H1 (cell line): ENCODE measurements around the gene CCDC18. TPM values are rescaled to one million over a fixed set of nuclear protein-coding genes. Genes with fewer than 3 reads are reported as not detected.

Experiments used
- CTCF ChIA-PET: fragments of 300-600 bp; sonication (Branson Sonifier 250); formaldehyde crosslinking; loops from one replicate; lab custom pipeline; 2021; ENCODE audit not compliant: partially characterized antibody; lab: Charles Lee
- POLR2A ChIA-PET: fragments of 300-600 bp; sonication (Branson Sonifier 250); formaldehyde crosslinking; loops from one replicate; lab custom pipeline; 2021; ENCODE audit warnings: inconsistent platforms; ENCODE audit not compliant: partially characterized antibody; lab: Charles Lee
- DNase-seq, 2 experiments: peaks; one replicate each; pipeline versions ENCODE4 v3.0.0 to v3.0.0-alpha.2; 2010 to 2022; ENCODE audit warnings: low spot score in 2 of 2, low read depth in 1 of 2, mixed read lengths in 1 of 2
- FAIRE-seq: peaks from 2 replicates; lab custom pipeline; 2011; peaks lifted over from hg19 to GRCh38; lab: Jason Lieb, UNC
- H2AFZ ChIP-seq: 2 replicates; pipeline ENCODE4 v1.8.1; 2012; ENCODE audit warnings: low read length, inconsistent platforms
- H2AK5ac ChIP-seq: 2 replicates; pipeline ENCODE4 v1.6.1; 2013; ENCODE audit warnings: low read depth, low read length
- H2BK120ac ChIP-seq: replicated peaks from 2 replicates; pipeline ENCODE3; 2013; ENCODE audit warnings: low read depth, low read length, inconsistent platforms
- H2BK12ac ChIP-seq: 2 replicates; pipeline ENCODE4 v1.6.1; 2013; ENCODE audit warnings: low read depth, low read length
- H2BK15ac ChIP-seq: 2 replicates; pipeline ENCODE4 v1.6.1; 2013; ENCODE audit warnings: low read length
- H2BK20ac ChIP-seq: 2 replicates; pipeline ENCODE4 v1.6.1; 2013; ENCODE audit warnings: low read length
- H2BK5ac ChIP-seq: 2 replicates; pipeline ENCODE4 v1.6.1; 2013; ENCODE audit warnings: low read depth, low read length
- H3K14ac ChIP-seq: 2 replicates; pipeline ENCODE4 v1.6.1; 2013; ENCODE audit warnings: inconsistent platforms; ENCODE audit not compliant: insufficient read length
- H3K18ac ChIP-seq: 2 replicates; pipeline ENCODE4 v1.6.1; 2013; ENCODE audit warnings: low read length; ENCODE audit errors: extremely low read depth
- H3K23ac ChIP-seq: 2 replicates; pipeline ENCODE4 v1.6.1; 2013; ENCODE audit warnings: inconsistent platforms; ENCODE audit not compliant: insufficient read length
- H3K23me2 ChIP-seq: 2 replicates; pipeline ENCODE4 v1.6.1; 2013; ENCODE audit warnings: low read depth, low read length
- H3K27ac ChIP-seq: 2 replicates; pipeline ENCODE4 v1.6.1; 2011; ENCODE audit warnings: low read depth, low read length, inconsistent platforms
- H3K27me3 ChIP-seq, 4 experiments: replicated peaks in 1 of 4; 1 replicate in 1 of 4; 2 replicates in 3 of 4; pipeline versions ENCODE4 v1.6.1 to v1.8.1; 2011 to 2013; ENCODE audit warnings: low read length in 3 of 4, mild to moderate bottlenecking in 3 of 4, inconsistent platforms in 2 of 4, mixed read lengths in 2 of 4, moderate library complexity in 1 of 4; ENCODE audit not compliant: control insufficient read depth in 3 of 4, insufficient read depth in 3 of 4; ENCODE audit errors: extremely low read depth in 1 of 4
- H3K36me3 ChIP-seq, 4 experiments: 2 replicates each; pipeline versions ENCODE4 v1.6.1 to v1.8.1; 2011 to 2013; ENCODE audit warnings: mild to moderate bottlenecking in 4 of 4, low read length in 3 of 4, moderate library complexity in 2 of 4, control low read depth in 1 of 4, inconsistent platforms in 1 of 4; ENCODE audit not compliant: insufficient read depth in 4 of 4, control insufficient read depth in 2 of 4
- H3K4ac ChIP-seq: replicated peaks from 2 replicates; pipeline ENCODE3; 2013; ENCODE audit warnings: low read length, low read depth, mixed read lengths, inconsistent platforms; ENCODE audit not compliant: insufficient read length
- H3K4me1 ChIP-seq, 4 experiments: replicated peaks in 1 of 4; 1 replicate in 1 of 4; 2 replicates in 3 of 4; pipeline versions ENCODE4 v1.6.1 to v1.8.1; 2011 to 2013; ENCODE audit warnings: low read length in 3 of 4, inconsistent platforms in 2 of 4, mixed read lengths in 1 of 4; ENCODE audit not compliant: insufficient read depth in 4 of 4, control insufficient read depth in 3 of 4
- H3K4me2 ChIP-seq, 2 experiments: 2 replicates each; pipeline versions ENCODE4 v1.6.1 to v1.8.1; 2011 to 2013; ENCODE audit warnings: low read depth in 2 of 2, low read length in 2 of 2, control low read depth in 1 of 2, inconsistent platforms in 1 of 2, mild to moderate bottlenecking in 1 of 2; ENCODE audit not compliant: insufficient read depth in 1 of 2
- H3K4me3 ChIP-seq, 4 experiments: fragments of 200-600, 300-600 bp in 1 of 4; sonication (generic), shearing (Covaris generic), sonication (Bioruptor Twin) in 1 of 4; 2 replicates each; pipeline versions ENCODE4 v1.5.1 to v1.8.1; 2011 to 2016; ENCODE audit warnings: low read length in 4 of 4, low read depth in 3 of 4, control low read depth in 2 of 4, inconsistent platforms in 2 of 4, mild to moderate bottlenecking in 2 of 4, mixed read lengths in 1 of 4, moderate library complexity in 1 of 4; ENCODE audit not compliant: insufficient read depth in 2 of 4; ENCODE audit errors: extremely low read depth in 1 of 4
- H3K56ac ChIP-seq: replicated peaks from 2 replicates; pipeline ENCODE3; 2013; ENCODE audit warnings: low read depth, mild to moderate bottlenecking, mixed read lengths, low read length, inconsistent platforms; ENCODE audit not compliant: insufficient read length
- H3K79me1 ChIP-seq: 2 replicates; pipeline ENCODE4 v1.6.1; 2013; ENCODE audit warnings: low read depth, low read length, control low read depth
- H3K79me2 ChIP-seq, 2 experiments: 2 replicates each; pipeline versions ENCODE4 v1.6.1 to v1.8.1; 2012 to 2013; ENCODE audit warnings: low read length in 2 of 2, mild to moderate bottlenecking in 2 of 2, inconsistent platforms in 1 of 2; ENCODE audit not compliant: insufficient read depth in 2 of 2, control insufficient read depth in 1 of 2
- H3K9ac ChIP-seq, 4 experiments: replicated peaks in 1 of 4; 1 replicate in 1 of 4; 2 replicates in 3 of 4; pipeline versions ENCODE4 v1.6.1 to v1.8.1; 2011 to 2013; ENCODE audit warnings: low read depth in 3 of 4, low read length in 3 of 4, control low read depth in 2 of 4, mild to moderate bottlenecking in 2 of 4, moderate library complexity in 2 of 4, inconsistent platforms in 1 of 4; ENCODE audit errors: extremely low read depth in 1 of 4
- H3K9me3 ChIP-seq, 2 experiments: 2 replicates each; pipeline versions ENCODE4 v1.6.1 to v1.8.1; 2012 to 2013; ENCODE audit warnings: mild to moderate bottlenecking in 2 of 2, moderate library complexity in 2 of 2, control low read depth in 1 of 2, inconsistent platforms in 1 of 2, low read depth in 1 of 2, low read length in 1 of 2, mixed read lengths in 1 of 2; ENCODE audit not compliant: insufficient read depth in 2 of 2
- H4K20me1 ChIP-seq, 2 experiments: replicated peaks in 1 of 2; 2 replicates each; pipeline versions ENCODE3 to v1.8.1; 2011 to 2013; ENCODE audit warnings: inconsistent platforms in 2 of 2, low read length in 2 of 2, mild to moderate bottlenecking in 1 of 2; ENCODE audit not compliant: insufficient read depth in 2 of 2, control insufficient read depth in 1 of 2
- H4K5ac ChIP-seq: 2 replicates; pipeline ENCODE4 v1.6.1; 2013; ENCODE audit warnings: low read length, low read depth, mixed read lengths, inconsistent platforms; ENCODE audit not compliant: insufficient read length
- H4K8ac ChIP-seq: 2 replicates; pipeline ENCODE4 v1.8.0; 2013; ENCODE audit warnings: mild to moderate bottlenecking, moderate library complexity, low read length, inconsistent platforms; ENCODE audit not compliant: insufficient read depth; ENCODE audit errors: extremely low read depth
- H4K91ac ChIP-seq: replicated peaks from 2 replicates; pipeline ENCODE3; 2013; ENCODE audit warnings: low read length, mixed read lengths, inconsistent platforms; ENCODE audit not compliant: insufficient read length
- CHD2 ChIP-seq: IDR thresholded peaks from 2 replicates; pipeline ENCODE4 v1.6.1; 2012; ENCODE audit warnings: low read length, improper control_type of control experiment
- CTBP2 ChIP-seq: IDR thresholded peaks from 2 replicates; pipeline ENCODE4 v1.7.0; 2011; ENCODE audit warnings: borderline replicate concordance, mild to moderate bottlenecking, moderate library complexity, mixed read lengths, low read length; ENCODE audit not compliant: insufficient read depth, insufficient read length
- EP300 ChIP-seq, 2 experiments: IDR thresholded peaks; 1 replicate in 1 of 2; 2 replicates in 1 of 2; pipeline ENCODE4 v1.6.1; 2011 to 2012; ENCODE audit warnings: low read depth in 2 of 2, low read length in 2 of 2, mild to moderate bottlenecking in 2 of 2, borderline replicate concordance in 1 of 2, inconsistent platforms in 1 of 2, moderate library complexity in 1 of 2
- HDAC2 ChIP-seq, 2 experiments: fragments of 300-600 bp in 1 of 2; sonication (generic) in 1 of 2; IDR thresholded peaks; 2 replicates each; pipeline ENCODE4 v1.6.1; 2011 to 2012; ENCODE audit warnings: low read depth in 2 of 2, low read length in 2 of 2, mild to moderate bottlenecking in 2 of 2, moderate library complexity in 2 of 2, borderline replicate concordance in 1 of 2, inconsistent platforms in 1 of 2
- KDM1A ChIP-seq: fragments of 200-600, 300-600 bp; sonication (generic); IDR thresholded peaks from 2 replicates; pipeline ENCODE4 v1.7.1; 2016; ENCODE audit warnings: mild to moderate bottlenecking, low read length, borderline replicate concordance
- SRF ChIP-seq: IDR thresholded peaks from 2 replicates; pipeline ENCODE4 v1.6.1; 2011; ENCODE audit warnings: mild to moderate bottlenecking, low read depth, low read length, moderate library complexity
- WGBS, 2 experiments: shearing (Covaris generic) in 1 of 2; methylation state at CpG; one replicate each; pipeline versions ENCODE4 v1.1.6 to v1.1.7; 2013 to 2015; ENCODE audit warnings: low lambda C conversion rate in 2 of 2, mixed read lengths in 2 of 2, inconsistent platforms in 1 of 2, low coverage in 1 of 2, missing lambda C conversion rate in 1 of 2; ENCODE audit not compliant: insufficient replicate concordance in 2 of 2, insufficient coverage in 1 of 2, insufficient read length in 1 of 2; ENCODE audit errors: extremely low coverage in 1 of 2, missing lambda C conversion rate in 1 of 2; 5-methylcytosine and 5-hydroxymethylcytosine counted together
- polyA plus RNA-seq, 7 experiments: library from polyadenylated mRNA; depleted of rRNA in 3 of 7; stranded (reverse) in 5 of 7; unstranded in 2 of 7; fragments of >200 nt in 5 of 7; fragments of 200-250 nt in 2 of 7; gene quantifications; 1 replicate in 5 of 7; 2 replicates in 1 of 7; 4 replicates in 1 of 7; pipeline versions ENCODE4 v1.2.1 to v1.2.3, GENCODE V29; 2011 to 2013; ENCODE audit warnings: missing spikeins in 2 of 7, mixed read lengths in 2 of 7
- total RNA-seq: library from RNA; stranded (reverse); fragmentation: NEBNext Ultra II Directional; extraction: Animal tissue kit (Norgen Biotek cat#: 25700); gene quantifications from 2 replicates; pipeline ENCODE4 v1.2.1, GENCODE V29; 2021
- TF ChIP-seq, protein P1 (sequence below): IDR thresholded peaks from 2 replicates; pipeline ENCODE4 v1.6.1; 2011; ENCODE audit warnings: low read length, improper control_type of control experiment
- TF ChIP-seq, protein P2 (sequence below), 3 experiments: IDR thresholded peaks; 1 replicate in 2 of 3; 2 replicates in 1 of 3; pipeline versions ENCODE4 v1.5.1 to v1.6.1; 2011; ENCODE audit warnings: low read length in 3 of 3, mild to moderate bottlenecking in 3 of 3, inconsistent platforms in 2 of 3, low read depth in 1 of 3, moderate library complexity in 1 of 3; ENCODE audit not compliant: insufficient read depth in 1 of 3; ENCODE audit errors: control extremely low read depth in 1 of 3

CCDC18 gene
- total and polyA plus RNA-seq, 2 of the 8 experiments (the other 6 are each of a cell fraction or from before 2014, with no cell fraction given): 3.0 to 21.2 TPM

DNA sequence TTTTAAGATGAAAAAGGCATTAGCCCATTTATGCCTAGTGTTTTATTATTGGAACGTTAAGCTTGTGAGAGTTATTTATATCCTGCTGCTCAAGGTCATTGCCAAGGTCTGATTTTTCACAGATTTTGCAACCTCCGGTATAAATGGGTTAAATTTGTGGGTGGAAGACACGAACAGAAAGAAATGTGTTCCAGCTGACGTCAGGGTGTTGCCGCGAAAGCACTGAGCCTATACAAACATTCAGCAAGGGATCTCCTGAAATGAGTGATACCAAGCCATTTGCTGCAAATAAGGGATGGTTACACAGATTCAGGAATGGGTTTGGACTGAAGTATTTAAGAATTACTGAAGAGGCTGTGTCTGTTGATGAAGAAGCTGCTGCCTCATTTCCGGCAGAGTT is 32.5 kb upstream of the CCDC18 start:
- Histone ChIP-seq H3K27me3 (no peaks in the 10 kb centered on the region), H2BK20ac (no peak overlapping the region), H3K9me3 (no peaks in the 10 kb centered on the region), H3K4me2 (no peak overlapping the region), H2BK120ac (no peak overlapping the region), H3K23me2 (no peaks in the 10 kb centered on the region), H3K4me3 (no peak overlapping the region), H3K79me2 (no peaks in the 10 kb centered on the region; a peak in 1 of 4 replicates), H3K4ac (no peak overlapping the region), H3K36me3 (peaks cover 0 to 17% (median 0%) of the 10 kb centered on the region in 4 experiments; a peak in 3 of 8 replicates)
- WGBS, 2 experiments: 91% methylated on average over 7 of the region's 7 CpGs; no CpG with 5 or more reads in 1 of the 2 experiments
- FAIRE-seq: no peak
- no peak for TF ChIP-seq HDAC2 (IDR thresholded peaks at IDR 0.05; ENCODE audit: borderline replicate concordance in 1 of 2, low read depth in 2 of 2, low read length in 2 of 2)
- TF ChIP-seq, protein P1, sequence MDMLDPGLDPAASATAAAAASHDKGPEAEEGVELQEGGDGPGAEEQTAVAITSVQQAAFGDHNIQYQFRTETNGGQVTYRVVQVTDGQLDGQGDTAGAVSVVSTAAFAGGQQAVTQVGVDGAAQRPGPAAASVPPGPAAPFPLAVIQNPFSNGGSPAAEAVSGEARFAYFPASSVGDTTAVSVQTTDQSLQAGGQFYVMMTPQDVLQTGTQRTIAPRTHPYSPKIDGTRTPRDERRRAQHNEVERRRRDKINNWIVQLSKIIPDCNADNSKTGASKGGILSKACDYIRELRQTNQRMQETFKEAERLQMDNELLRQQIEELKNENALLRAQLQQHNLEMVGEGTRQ: no peak
- TF ChIP-seq KDM1A: no peak
- no peak for TF ChIP-seq CHD2
- no peak for TF ChIP-seq SRF
- TF ChIP-seq EP300 (IDR thresholded peaks at IDR 0.05; ENCODE audit: borderline replicate concordance in 1 of 2, low read depth in 2 of 2, low read length in 2 of 2): no peak
- TF ChIP-seq, protein P2, sequence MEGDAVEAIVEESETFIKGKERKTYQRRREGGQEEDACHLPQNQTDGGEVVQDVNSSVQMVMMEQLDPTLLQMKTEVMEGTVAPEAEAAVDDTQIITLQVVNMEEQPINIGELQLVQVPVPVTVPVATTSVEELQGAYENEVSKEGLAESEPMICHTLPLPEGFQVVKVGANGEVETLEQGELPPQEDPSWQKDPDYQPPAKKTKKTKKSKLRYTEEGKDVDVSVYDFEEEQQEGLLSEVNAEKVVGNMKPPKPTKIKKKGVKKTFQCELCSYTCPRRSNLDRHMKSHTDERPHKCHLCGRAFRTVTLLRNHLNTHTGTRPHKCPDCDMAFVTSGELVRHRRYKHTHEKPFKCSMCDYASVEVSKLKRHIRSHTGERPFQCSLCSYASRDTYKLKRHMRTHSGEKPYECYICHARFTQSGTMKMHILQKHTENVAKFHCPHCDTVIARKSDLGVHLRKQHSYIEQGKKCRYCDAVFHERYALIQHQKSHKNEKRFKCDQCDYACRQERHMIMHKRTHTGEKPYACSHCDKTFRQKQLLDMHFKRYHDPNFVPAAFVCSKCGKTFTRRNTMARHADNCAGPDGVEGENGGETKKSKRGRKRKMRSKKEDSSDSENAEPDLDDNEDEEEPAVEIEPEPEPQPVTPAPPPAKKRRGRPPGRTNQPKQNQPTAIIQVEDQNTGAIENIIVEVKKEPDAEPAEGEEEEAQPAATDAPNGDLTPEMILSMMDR (IDR thresholded peaks at IDR 0.05; ENCODE audit: control extremely low read depth in 1 of 3, insufficient read depth in 1 of 3, low read depth in 1 of 3, low read length in 3 of 3): no peak
- TF ChIP-seq CTBP2: no peak
- TF ChIP-seq, all 59 proteins: peak for 0
- H4K5ac ChIP-seq: no peak overlapping the region
- no peak overlapping the region for H3K56ac ChIP-seq
- no peak overlapping the region for H3K23ac ChIP-seq
- H2BK5ac ChIP-seq: no peak overlapping the region
- no peaks in the 10 kb centered on the region for H4K20me1 ChIP-seq
- no peak overlapping the region for H3K9ac ChIP-seq
- DNase-seq: no peak
- H2AFZ ChIP-seq: no peak overlapping the region
- no peak overlapping the region for H2BK15ac ChIP-seq
- no peaks in the 10 kb centered on the region for H3K4me1 ChIP-seq
- H2AK5ac ChIP-seq: no peak overlapping the region
- no peaks in the 10 kb centered on the region for H3K79me1 ChIP-seq
- no peak overlapping the region for H2BK12ac ChIP-seq
- ChIA-PET POLR2A (no interaction called here), CTCF (interaction anchor here (1.3 kb wide), 1 partner anchor 30 kb away, joined by 3 read pairs; no protein-coding TSS in a partner anchor)
- no peak overlapping the region for H4K8ac ChIP-seq
- no peak overlapping the region for H4K91ac ChIP-seq
- no peak overlapping the region for H3K14ac ChIP-seq
- H3K27ac ChIP-seq: 0 out of 2 replicates have a peak overlapping the region, but pooled peaks have one; percentile 8
- no peak overlapping the region for H3K18ac ChIP-seq
